ENCODE results near the gene SORCS2. TPM values are rescaled to one million over a fixed set of nuclear protein-coding genes. Genes with fewer than 3 reads are reported as not detected.

SORCS2 gene
- total RNA-seq, 1 donor from 2014 or later: not detected

- no peak for ATAC-seq (ENCODE audit: low read depth)
- Mint-ChIP-seq H3K27ac (no peak overlapping the region), H3K36me3 (ENCODE audit: low read depth) (no peaks in the 10 kb centered on the region), H3K9me3 (peaks cover 5% of the 10 kb centered on the region), H3K4me1 (no peaks in the 10 kb centered on the region), H3K4me3 (no peak overlapping the region), H3K27me3 (no peaks in the 10 kb centered on the region)
- no peak for DNase-seq
- intact Hi-C loops (cut with micrococcal nuclease): no loop called here
- CTCF ChIA-PET: no interaction called here
- TF ChIP-seq CTCF (IDR thresholded peaks at IDR 0.05): no peak
- POLR2A ChIA-PET: no interaction called here
These were observed 435.2 kb downstream of the SORCS2 start for GRCh38 chr4:7627251-7628250.

GRCh38 chr4:7628432-7628831, 436.1 kb downstream of the SORCS2 start:
- no peaks in the 10 kb centered on the region for H3K36me3 Mint-ChIP-seq (ENCODE audit: low read depth)
- no peaks in the 10 kb centered on the region for H3K4me1 Mint-ChIP-seq
- H3K4me3 Mint-ChIP-seq: no peak overlapping the region
- H3K27ac Mint-ChIP-seq: no peak overlapping the region
- ATAC-seq (ENCODE audit: low read depth) (no peak), DNase-seq (no peak)
- peaks cover 5% of the 10 kb centered on the region for H3K9me3 Mint-ChIP-seq
- intact Hi-C loops (cut with micrococcal nuclease): no loop called here
- H3K27me3 Mint-ChIP-seq: no peaks in the 10 kb centered on the region
- ChIA-PET POLR2A (no interaction called here), CTCF (no interaction called here)
- no peak for TF ChIP-seq CTCF (IDR thresholded peaks at IDR 0.05)

- Mint-ChIP-seq H3K4me3 (no peak overlapping the region), H3K4me1 (no peaks in the 10 kb centered on the region), H3K27me3 (no peaks in the 10 kb centered on the region), H3K9me3 (peaks cover 5% of the 10 kb centered on the region), H3K27ac (no peak overlapping the region), H3K36me3 (ENCODE audit: low read depth) (no peaks in the 10 kb centered on the region)
- TF ChIP-seq CTCF (IDR thresholded peaks at IDR 0.05): no peak
- no peak for DNase-seq
- ChIA-PET POLR2A (no interaction called here), CTCF (no interaction called here)
- ATAC-seq (ENCODE audit: low read depth): no peak
- intact Hi-C loops (cut with micrococcal nuclease): no loop called here
These were observed 437.3 kb downstream of the SORCS2 start for GRCh38 chr4:7629501-7630254.

GRCh38 chr4:7630568-7631287, 438.4 kb downstream of the SORCS2 start:
- Mint-ChIP-seq H3K4me3 (no peak overlapping the region), H3K9me3 (peaks cover 5% of the 10 kb centered on the region), H3K27me3 (no peaks in the 10 kb centered on the region), H3K36me3 (ENCODE audit: low read depth) (no peaks in the 10 kb centered on the region), H3K27ac (no peak overlapping the region), H3K4me1 (no peaks in the 10 kb centered on the region)
- DNase-seq (no peak), ATAC-seq (ENCODE audit: low read depth) (no peak)
- POLR2A ChIA-PET: no interaction called here
- CTCF ChIA-PET: no interaction called here
- TF ChIP-seq CTCF (IDR thresholded peaks at IDR 0.05): no peak
- intact Hi-C loops (cut with micrococcal nuclease): no loop called here

Data from activated B cell treated with CpG ODN at 0.5 μM for 24 hours (primary cell).